Stimulated activated CD8-positive, alpha-beta memory T cell treated with anti-CD3 and anti-CD28 coated beads, Interleukin-2, amount 100 ng/mL, for 48 hours (primary cell): ENCODE measurements around the gene CD93.

ENCODE experiments used
- DNase-seq, 2 donors: peaks; one replicate each; pipeline ENCODE4 v3.0.0-alpha.2; 2020; ENCODE audit warnings: low read depth in 2 of 2

Gene CD93

DNA sequence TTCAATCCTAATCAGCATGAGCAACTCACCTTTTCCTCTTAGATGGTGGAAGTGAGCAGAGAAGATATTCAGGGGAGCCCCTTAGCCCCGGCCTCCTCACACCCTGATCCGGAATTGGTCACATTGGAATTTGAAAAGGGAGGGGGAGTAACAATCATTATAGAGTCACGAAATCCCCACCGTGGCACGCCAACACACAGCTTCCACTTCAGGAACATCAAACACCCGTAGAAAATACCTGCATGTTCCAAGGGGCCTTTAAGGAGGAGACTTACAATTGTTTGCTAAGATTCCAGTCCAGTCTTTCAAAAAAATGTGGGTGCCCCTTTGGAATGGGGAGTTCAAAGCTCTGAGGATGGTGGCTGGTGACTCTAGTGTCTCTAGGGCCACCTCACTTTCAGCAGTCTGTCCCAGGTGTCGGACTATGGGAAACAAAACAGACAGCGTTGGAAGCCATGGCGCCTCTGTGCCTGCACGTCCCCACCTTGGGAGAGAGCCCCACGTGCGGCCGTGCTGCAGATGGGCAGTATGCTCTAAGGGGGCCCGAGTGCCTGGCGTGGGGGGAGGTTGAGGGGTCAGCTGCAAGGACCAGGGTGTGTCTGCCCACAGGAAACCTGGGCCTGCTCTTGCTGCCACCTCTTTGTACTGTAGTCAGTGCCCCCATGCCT is 2.4 kb downstream of the CD93 start:
- no peak for DNase-seq

DNA sequence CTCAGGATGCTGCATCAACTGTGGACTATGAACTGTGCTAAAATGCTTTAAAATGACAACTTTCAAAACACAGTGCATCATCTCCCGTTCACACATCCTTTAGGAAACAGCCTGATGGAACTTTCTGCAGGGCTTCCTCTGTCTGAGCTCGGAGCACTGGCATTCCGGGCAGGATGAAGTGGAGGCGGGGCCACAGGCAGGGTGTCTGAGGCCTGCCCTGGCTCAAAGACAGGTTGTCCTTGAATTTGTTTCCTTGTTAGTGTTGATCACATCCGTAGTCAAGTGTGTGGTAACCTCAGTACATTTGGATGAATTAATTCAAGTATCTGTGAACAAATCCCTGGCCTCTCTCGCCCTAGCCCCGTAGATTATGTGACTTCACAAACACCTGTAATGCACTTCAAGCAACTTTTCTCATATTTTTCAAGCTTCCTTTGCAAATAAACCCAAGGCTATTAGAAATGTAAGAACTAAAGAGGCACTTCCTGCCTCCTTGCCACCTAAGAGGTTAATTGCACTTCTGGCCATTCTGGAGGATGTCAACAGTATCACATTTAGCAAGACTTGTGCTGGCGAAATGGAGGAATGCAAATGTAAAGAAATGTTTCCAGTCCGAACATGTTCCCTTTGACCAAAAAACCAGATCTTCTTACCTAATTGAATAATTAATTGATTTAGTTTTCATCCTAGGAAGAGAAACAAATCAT is 3.1 kb downstream of the CD93 start:
- no peak for DNase-seq

GRCh38 chr20:23081263-23081819 is 4.8 kb downstream of the CD93 start:
- DNase-seq = no peak

DNA sequence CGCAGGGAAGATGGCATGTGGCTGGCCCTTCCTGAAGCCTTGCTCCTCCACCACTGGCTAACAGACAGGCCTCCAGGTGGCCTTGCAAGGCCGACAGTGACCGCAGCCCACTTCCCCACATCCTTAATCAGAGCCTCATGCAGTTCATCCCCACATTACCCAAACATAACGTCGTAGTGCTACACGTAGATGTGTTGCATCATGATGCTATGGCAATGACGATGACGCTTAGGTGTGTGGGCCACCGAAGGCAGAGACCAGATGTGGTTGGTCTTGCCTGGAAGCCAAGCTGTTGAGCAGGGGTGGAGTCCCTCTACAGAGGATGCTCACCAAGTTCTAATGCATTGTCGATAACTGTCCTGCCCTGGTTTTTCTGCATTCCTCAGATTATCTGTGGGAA is 5.6 kb downstream of the CD93 start:
- DNase-seq = no peak

GRCh38 chr20:23079926-23080325 is 6.2 kb downstream of the CD93 start:
- DNase-seq = no peak

GRCh38 chr20:23079016-23079351 is 7.1 kb downstream of the CD93 start:
- DNase-seq = no peak

DNA sequence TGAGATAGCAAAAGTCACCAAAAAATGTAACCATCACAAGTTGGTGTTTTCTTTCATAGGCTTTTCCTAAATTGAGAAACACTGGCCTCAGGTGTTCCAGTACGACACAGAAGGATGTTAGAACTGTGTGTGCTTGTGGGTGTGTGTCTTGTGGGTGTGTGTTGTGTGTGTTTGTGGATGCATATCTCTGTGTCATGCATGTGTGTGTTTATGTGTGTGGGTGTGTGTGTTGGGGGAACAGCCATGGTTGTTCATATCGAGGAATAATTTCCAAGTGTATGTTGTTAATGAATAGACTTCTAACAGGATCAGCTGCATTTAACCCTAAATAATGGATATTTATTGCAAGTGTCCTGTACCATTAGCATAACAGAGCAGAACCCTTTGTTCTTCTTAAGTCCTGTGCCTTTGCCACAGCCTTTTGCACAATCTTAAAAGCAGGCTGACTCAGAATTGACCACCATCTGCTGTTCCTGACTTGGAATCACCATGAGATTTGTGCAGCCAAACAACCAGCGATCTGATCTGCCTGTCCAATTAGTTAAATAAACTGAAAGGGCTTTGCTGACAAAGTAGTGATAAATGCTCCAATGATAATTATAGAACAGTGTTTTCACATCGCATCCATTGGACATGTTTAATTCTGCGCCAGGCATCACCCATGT is 7.6 kb downstream of the CD93 start:
- DNase-seq = no peak

GRCh38 chr20:23077277-23077676 is 8.8 kb downstream of the CD93 start:
- DNase-seq = no peak

GRCh38 chr20:23074052-23074451 is 12.1 kb downstream of the CD93 start:
- DNase-seq = no peak

DNA sequence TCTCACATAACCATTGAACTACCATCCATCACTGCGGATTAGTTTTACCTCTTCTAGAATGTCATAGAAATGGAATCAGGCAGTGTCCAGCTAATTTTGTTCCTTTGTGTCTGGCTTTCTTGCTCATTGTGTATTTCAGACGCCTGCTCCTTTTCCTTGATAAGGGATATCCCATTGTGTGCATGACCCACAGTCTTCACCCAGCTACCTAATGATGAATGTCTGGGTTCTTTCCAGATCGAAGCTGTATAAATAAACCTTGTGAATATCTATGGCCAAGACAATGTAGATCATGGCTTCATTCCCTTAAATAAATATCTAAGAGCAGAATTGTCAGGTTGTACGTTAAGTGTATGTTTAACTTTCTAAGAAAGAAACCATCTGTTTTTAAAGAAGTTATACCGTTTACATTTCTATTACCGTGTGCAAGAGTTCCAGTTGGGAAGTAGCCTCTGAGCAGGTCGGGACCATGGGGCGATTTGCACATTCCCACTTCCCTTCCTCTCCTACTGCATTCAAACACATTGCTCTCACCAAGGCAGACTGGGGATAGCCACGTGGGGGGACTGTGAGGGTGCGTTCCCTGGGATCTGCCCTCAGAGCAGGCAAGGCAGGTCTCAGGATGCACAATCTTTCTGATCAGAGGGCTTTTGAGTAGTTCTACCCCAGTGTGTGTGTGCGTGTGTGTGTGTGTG is 13.1 kb downstream of the CD93 start:
- DNase-seq = no peak

DNA sequence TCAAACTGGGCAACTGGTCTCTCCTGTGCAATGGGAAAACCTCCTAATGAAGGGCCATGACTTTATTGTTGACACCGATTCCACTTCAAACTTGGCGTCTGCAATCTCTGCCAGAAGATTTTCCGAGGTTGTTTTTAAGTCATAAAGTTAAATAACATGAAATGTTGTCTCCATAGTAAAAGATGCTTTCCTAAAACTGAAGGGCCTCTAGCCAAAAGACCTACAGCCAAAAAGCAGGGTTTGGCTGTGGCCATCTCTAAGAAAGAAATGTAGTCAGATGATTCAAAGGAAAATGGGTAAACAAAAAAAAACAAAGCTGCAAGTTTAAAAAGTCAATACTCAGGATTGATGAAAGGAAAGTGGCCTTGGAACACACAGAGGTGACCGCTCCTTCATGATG is 14.1 kb downstream of the CD93 start:
- no peak for DNase-seq

- DNase-seq = no peak
Observed at GRCh38 chr20:23071398-23071797, 14.7 kb downstream of the CD93 start.

GRCh38 chr20:23069108-23069507 is 17.0 kb downstream of the CD93 start:
- DNase-seq = no peak

DNA sequence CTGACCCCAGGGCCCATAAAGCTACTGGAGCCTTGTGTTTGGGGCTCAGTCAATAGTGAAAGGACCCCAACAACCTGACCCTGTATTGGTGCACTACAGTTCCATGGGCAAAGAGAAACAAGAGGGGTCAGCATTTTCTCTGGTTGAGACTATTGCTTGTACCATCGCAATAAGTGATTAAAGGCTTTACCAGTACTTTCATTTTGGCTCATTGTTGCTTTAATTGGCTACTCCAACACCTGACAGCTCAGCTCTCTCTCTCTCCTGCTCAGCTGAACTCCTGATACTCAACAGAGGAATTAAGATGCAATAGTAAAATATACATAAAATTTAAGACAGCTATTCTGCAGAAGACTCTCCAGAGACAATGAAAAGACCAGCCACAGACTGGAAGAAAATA is 17.8 kb downstream of the CD93 start:
- no peak for DNase-seq

- no peak for DNase-seq
Observed at GRCh38 chr20:23066772-23067171, 19.4 kb downstream of the CD93 start.

DNA sequence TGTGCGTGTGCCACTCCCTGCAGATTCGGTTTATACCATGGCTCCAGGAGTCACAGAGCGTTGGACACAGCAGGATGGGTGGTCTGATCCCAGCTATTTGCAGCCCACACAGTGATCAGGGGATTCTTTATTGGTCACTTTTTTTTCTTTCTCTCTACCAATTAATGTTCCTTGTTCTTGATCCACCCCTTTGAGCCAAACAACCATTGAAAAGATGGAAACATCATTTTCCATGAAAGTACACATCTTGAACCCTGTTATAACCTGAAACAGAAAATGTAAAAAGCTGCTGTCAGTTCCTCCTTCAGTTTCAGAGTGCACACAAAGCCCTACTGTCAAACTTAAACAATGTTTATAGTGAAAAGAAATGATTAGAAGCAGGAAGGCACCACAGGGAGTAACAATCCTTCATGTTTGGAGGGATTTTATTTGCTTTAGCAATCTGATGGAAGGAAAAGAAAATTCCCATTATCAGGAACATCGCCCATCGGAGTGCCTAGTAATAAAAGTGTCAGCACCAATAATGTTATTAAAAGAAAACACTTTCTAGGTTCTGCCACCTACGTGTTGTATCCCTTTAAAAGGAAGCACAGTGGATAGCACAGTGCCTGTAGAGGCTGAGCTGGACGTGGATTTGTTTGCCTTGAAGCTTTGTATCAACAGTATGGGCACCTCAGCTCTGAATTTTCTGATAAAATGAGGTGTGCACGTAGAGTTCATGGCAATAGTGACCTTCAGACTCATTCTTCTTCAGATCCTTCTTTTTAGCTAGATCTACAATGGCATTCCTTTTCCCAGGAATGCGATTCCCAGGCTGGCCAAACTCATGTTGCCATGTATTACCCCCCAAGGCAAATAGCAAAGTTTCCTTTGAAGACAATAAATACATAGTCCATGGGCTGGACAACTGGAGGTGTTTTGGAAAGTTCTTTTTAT is 20.6 kb downstream of the CD93 start:
- DNase-seq = no peak

- DNase-seq = no peak
Observed at GRCh38 chr20:23063581-23063980, 22.5 kb downstream of the CD93 start.

DNA sequence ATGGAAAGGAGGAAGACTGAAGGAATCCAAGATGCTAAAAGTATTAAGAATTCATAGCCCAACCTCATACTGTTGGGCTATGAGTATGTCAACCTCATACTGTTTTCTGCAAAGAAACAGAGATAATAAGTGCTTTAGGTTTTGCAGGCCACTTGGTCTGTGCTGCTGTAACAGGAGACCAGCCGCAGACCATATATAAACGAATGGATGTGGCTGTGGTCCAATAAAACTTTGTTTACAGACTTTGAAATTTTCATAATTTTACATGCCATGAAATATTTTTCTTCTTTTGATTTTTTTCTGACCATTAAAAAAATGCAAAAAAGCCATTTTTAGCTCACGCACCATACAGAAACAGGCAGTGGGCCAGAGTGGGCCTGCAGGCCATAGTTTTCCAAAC is 23.0 kb downstream of the CD93 start:
- DNase-seq = no peak

GRCh38 chr20:23062632-23063031 is 23.5 kb downstream of the CD93 start:
- DNase-seq = no peak

- DNase-seq = no peak
Observed at GRCh38 chr20:23061734-23062561, 24.2 kb downstream of the CD93 start.
